GM12873 (cell line): ENCODE results near the gene TMEM61.

Experiments
- CTCF ChIP-seq: IDR thresholded peaks from 2 replicates; pipeline ENCODE4 v1.5.1; 2012; ENCODE audit warnings: low read depth, mild to moderate bottlenecking, moderate library complexity, low read length, control low read depth; ENCODE audit not compliant: insufficient read depth; ENCODE audit errors: missing control alignments

The TMEM61 gene

GRCh38 chr1:55034476-55035133 is 54.2 kb downstream of the TMEM61 start:
- no peak for TF ChIP-seq CTCF

- peak; percentile 16 for TF ChIP-seq CTCF
These were observed 55.5 kb downstream of the TMEM61 start for GRCh38 chr1:55035904-55036303.

DNA sequence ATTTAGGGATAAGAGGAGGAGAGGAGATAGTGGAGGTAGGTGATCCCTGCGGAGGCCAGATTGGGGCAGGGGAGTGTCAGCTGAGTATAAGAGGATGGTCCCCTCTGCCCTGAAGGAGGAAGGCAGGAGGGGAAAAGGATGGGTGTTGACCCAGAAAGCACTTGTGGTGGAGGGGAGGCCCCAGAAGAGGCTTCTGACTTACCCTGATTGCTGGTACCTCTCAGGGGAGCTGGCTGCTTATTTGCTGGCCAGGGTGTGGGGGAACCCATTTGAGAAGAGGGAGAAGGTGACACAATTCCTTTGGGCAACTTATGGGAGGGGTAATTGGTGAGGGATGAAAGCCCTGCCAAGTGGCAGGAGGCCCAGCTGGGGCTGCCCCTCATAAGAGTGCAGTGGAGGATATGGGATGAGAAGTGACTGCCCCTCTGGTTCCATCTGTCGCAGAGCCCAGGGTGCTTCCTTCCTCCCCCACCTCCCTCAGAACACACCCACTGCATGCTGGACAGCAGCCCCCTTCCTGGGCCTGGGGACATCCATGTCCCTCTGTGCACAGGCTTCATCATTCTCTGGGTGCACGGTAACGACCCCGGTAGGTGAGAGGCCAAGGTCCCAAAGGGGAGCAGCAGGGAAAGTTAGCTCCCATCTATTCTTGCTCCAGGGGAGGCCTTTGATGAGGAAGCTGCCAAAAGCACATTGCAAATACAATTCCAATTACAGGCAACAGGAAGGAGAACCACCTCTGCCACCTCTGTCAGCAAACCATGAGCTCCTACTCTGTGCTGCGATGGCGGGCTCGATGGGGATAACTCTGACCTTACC is 57.5 kb downstream of the TMEM61 start:
- no peak for TF ChIP-seq CTCF

DNA sequence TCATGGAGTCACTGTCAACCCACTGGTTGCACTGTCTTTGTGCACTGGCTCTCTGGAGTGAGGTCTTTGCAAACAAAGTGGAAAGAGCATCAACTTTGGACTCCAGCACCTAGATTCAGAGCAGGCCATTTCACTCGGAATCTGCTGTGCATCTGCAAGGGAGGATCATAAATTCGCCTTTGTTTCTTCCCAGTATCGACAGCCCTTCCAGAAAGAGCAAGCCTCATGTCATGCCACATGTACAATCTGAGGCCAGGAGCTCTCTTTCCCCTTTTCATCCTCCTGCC is 58.1 kb downstream of the TMEM61 start:
- no peak for TF ChIP-seq CTCF

GRCh38 chr1:55038974-55039341 is 58.5 kb downstream of the TMEM61 start:
- no peak for TF ChIP-seq CTCF

DNA sequence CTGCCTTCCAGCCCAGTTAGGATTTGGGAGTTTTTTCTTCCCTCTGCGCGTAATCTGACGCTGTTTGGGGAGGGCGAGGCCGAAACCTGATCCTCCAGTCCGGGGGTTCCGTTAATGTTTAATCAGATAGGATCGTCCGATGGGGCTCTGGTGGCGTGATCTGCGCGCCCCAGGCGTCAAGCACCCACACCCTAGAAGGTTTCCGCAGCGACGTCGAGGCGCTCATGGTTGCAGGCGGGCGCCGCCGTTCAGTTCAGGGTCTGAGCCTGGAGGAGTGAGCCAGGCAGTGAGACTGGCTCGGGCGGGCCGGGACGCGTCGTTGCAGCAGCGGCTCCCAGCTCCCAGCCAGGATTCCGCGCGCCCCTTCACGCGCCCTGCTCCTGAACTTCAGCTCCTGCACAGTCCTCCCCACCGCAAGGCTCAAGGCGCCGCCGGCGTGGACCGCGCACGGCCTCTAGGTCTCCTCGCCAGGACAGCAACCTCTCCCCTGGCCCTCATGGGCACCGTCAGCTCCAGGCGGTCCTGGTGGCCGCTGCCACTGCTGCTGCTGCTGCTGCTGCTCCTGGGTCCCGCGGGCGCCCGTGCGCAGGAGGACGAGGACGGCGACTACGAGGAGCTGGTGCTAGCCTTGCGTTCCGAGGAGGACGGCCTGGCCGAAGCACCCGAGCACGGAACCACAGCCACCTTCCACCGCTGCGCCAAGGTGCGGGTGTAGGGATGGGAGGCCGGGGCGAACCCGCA is 59.1 kb downstream of the TMEM61 start, which contains the start of gene PCSK9:
PCSK9 (plus strand) TSS at position 207 of the 741 bp plus-strand sequence; CDS start at position 497, 290 bp downstream.
- TF ChIP-seq CTCF, result no peak
